MM.1S (cell line): ENCODE results near the gene POLD3.

Source experiments
- DNase-seq: peaks from one replicate; pipeline ENCODE4 v3.0.0-alpha.2; 2015
- H2AFZ ChIP-seq: fragments of 300-600 bp; sonication (generic); 2 replicates; pipeline ENCODE4 v1.6.0; 2016; ENCODE audit warnings: antibody characterized with exemption, low read length
- H3F3A ChIP-seq: fragments of 300-600 bp; sonication (generic); 2 replicates; pipeline ENCODE4 v1.6.1; 2016; ENCODE audit warnings: mild to moderate bottlenecking, antibody characterized with exemption, low read length, moderate library complexity, mixed read lengths; ENCODE audit not compliant: insufficient read depth
- H3K27ac ChIP-seq: fragments of 300-600 bp; sonication (generic); 2 replicates; pipeline ENCODE4 v1.5.1; 2016; ENCODE audit warnings: mild to moderate bottlenecking, low read length
- H3K27me3 ChIP-seq: fragments of 300-600 bp; sonication (generic); replicated peaks from 2 replicates; pipeline ENCODE4 v1.6.0; 2016; ENCODE audit warnings: low read length; ENCODE audit not compliant: insufficient read depth
- H3K36me3 ChIP-seq: fragments of 300-600 bp; sonication (generic); replicated peaks from 2 replicates; pipeline ENCODE4 v1.6.1; 2016; ENCODE audit warnings: mild to moderate bottlenecking, low read length, mixed read lengths; ENCODE audit not compliant: insufficient read depth
- H3K4me1 ChIP-seq: fragments of 300-600 bp; sonication (generic); 2 replicates; pipeline ENCODE4 v1.6.1; 2016; ENCODE audit warnings: low read length, mixed read lengths
- H3K4me2 ChIP-seq: fragments of 300-600 bp; sonication (generic); 2 replicates; pipeline ENCODE4 v1.6.0; 2016; ENCODE audit warnings: low read depth, low read length
- H3K4me3 ChIP-seq: fragments of 300-600 bp; sonication (generic); 2 replicates; pipeline ENCODE4 v1.5.1; 2016; ENCODE audit warnings: low read length, mixed read lengths
- H3K79me2 ChIP-seq: fragments of 300-600 bp; sonication (generic); 2 replicates; pipeline ENCODE4 v1.6.1; 2016; ENCODE audit warnings: mixed run types, low read length, mixed read lengths
- H3K9ac ChIP-seq: fragments of 300-600 bp; sonication (generic); 2 replicates; pipeline ENCODE4 v1.6.1; 2016; ENCODE audit warnings: low read length, mixed read lengths
- H3K9me2 ChIP-seq: fragments of 300-600 bp; sonication (generic); replicated peaks from 2 replicates; pipeline ENCODE4 v1.6.1; 2016; ENCODE audit warnings: mild to moderate bottlenecking, low read length, mixed read lengths; ENCODE audit not compliant: insufficient read depth
- H3K9me3 ChIP-seq: fragments of 300-600 bp; sonication (generic); replicated peaks from 2 replicates; pipeline ENCODE4 v1.6.1; 2016; ENCODE audit warnings: mild to moderate bottlenecking, low read length, mixed read lengths; ENCODE audit not compliant: insufficient read depth
- H4K20me1 ChIP-seq: fragments of 300-600 bp; sonication (generic); 2 replicates; pipeline ENCODE4 v1.6.1; 2016; ENCODE audit warnings: mild to moderate bottlenecking, low read length, moderate library complexity, mixed read lengths; ENCODE audit not compliant: insufficient read depth
- CTCF ChIP-seq: fragments of 300-600 bp; sonication (generic); IDR thresholded peaks from 2 replicates; pipeline ENCODE4 v1.5.1; 2016; ENCODE audit warnings: antibody characterized with exemption, low read length, mixed read lengths
- EZH2 ChIP-seq: fragments of 300-600 bp; sonication (generic); optimal IDR thresholded peaks from 2 replicates; pipeline ENCODE3; 2017; ENCODE audit warnings: low read depth, mild to moderate bottlenecking, antibody characterized with exemption, low read length, mixed read lengths
- EZH2phosphoT487 ChIP-seq: fragments of 300-600 bp; sonication (generic); IDR thresholded peaks from 2 replicates; pipeline ENCODE4 v1.6.1; 2018; ENCODE audit warnings: antibody characterized with exemption, low read length

Gene POLD3

GRCh38 chr11:74637700-74638099 lies 45.3 kb downstream of the POLD3 start:
- peaks cover 6% of the 10 kb centered on the region; the same call in 1 of the 2 replicates for H3K36me3 ChIP-seq

GRCh38 chr11:74638869-74639268 lies 46.5 kb downstream of the POLD3 start:
- Histone ChIP-seq H3K4me3 (no peak overlapping the region), H3K4me2 (no peak overlapping the region), H2AFZ (no peak overlapping the region), H3K4me1 (no peaks in the 10 kb centered on the region), H3K9me3 (no peaks in the 10 kb centered on the region), H3K79me2 (no peaks in the 10 kb centered on the region), H3K27me3 (no peaks in the 10 kb centered on the region), H3K9ac (no peak overlapping the region), H3F3A (no peaks in the 10 kb centered on the region), H3K9me2 (no peaks in the 10 kb centered on the region), H3K27ac (no peak overlapping the region), H3K36me3 (peaks cover 6% of the 10 kb centered on the region; the same call in 1 of the 2 replicates), H4K20me1 (no peaks in the 10 kb centered on the region)
- DNase-seq = no peak
- TF ChIP-seq EZH2phosphoT487 = no peak
- no peak for TF ChIP-seq CTCF
- TF ChIP-seq EZH2 = no peak

More at GRCh38 chr11:74637700-74638099, 45.3 kb downstream of the POLD3 start:
- no peaks in the 10 kb centered on the region for H3K4me1 ChIP-seq
- no peaks in the 10 kb centered on the region for H3K27me3 ChIP-seq
- no peaks in the 10 kb centered on the region for H4K20me1 ChIP-seq
- no peak for TF ChIP-seq EZH2phosphoT487
- no peak for TF ChIP-seq CTCF
- TF ChIP-seq EZH2 = no peak
- H3K9me2 ChIP-seq = no peaks in the 10 kb centered on the region
- no peak for DNase-seq
- no peaks in the 10 kb centered on the region for H3K79me2 ChIP-seq
- H3F3A ChIP-seq = no peaks in the 10 kb centered on the region
- H3K27ac ChIP-seq = no peak overlapping the region
- H3K4me3 ChIP-seq = no peak overlapping the region
- H3K4me2 ChIP-seq = no peak overlapping the region
- H3K9me3 ChIP-seq = no peaks in the 10 kb centered on the region
- H3K9ac ChIP-seq = no peak overlapping the region
- H2AFZ ChIP-seq = no peak overlapping the region

- Histone ChIP-seq H2AFZ (no peak overlapping the region), H3K4me1 (no peaks in the 10 kb centered on the region), H3K27me3 (no peaks in the 10 kb centered on the region), H3K27ac (no peak overlapping the region), H3K4me3 (no peak overlapping the region), H3K4me2 (no peak overlapping the region), H3F3A (no peaks in the 10 kb centered on the region), H3K9me3 (no peaks in the 10 kb centered on the region), H3K79me2 (no peaks in the 10 kb centered on the region), H3K9me2 (no peaks in the 10 kb centered on the region), H3K36me3 (peaks cover 6% of the 10 kb centered on the region; the same call in 1 of the 2 replicates), H4K20me1 (no peaks in the 10 kb centered on the region), H3K9ac (no peak overlapping the region)
- no peak for TF ChIP-seq EZH2phosphoT487
- no peak for TF ChIP-seq EZH2
- no peak for TF ChIP-seq CTCF
- no peak for DNase-seq
Observed at GRCh38 chr11:74639533-74639932, 47.2 kb downstream of the POLD3 start.
